ENCODE data around the gene PIAS4. TPM values are rescaled to one million over a fixed set of nuclear protein-coding genes. Genes with fewer than 3 reads are reported as not detected.

The PIAS4 gene
- total and polyA plus RNA-seq, 2 experiments from 2014 or later: 9.6 to 35.4 TPM

GRCh38 chr19:4054441-4055208 is 47.1 kb downstream of the PIAS4 start:
- no peak overlapping the region for H3K27ac ChIP-seq
- H3K36me3 ChIP-seq: peaks cover 15% of the 10 kb centered on the region
- no peak for TF ChIP-seq CTCF (IDR thresholded peaks at IDR 0.05; ENCODE audit: low read depth, low read length)
- H3K4me1 ChIP-seq (ENCODE audit: low read depth): no peaks in the 10 kb centered on the region
- no peak for DNase-seq (ENCODE audit: low read depth in 1 of 2, low spot score in 1 of 2)
- H3K27me3 ChIP-seq: no peaks in the 10 kb centered on the region
- H3K4me3 ChIP-seq: no peak overlapping the region
- H3K9me3 ChIP-seq (ENCODE audit: low read depth): no peaks in the 10 kb centered on the region

DNA sequence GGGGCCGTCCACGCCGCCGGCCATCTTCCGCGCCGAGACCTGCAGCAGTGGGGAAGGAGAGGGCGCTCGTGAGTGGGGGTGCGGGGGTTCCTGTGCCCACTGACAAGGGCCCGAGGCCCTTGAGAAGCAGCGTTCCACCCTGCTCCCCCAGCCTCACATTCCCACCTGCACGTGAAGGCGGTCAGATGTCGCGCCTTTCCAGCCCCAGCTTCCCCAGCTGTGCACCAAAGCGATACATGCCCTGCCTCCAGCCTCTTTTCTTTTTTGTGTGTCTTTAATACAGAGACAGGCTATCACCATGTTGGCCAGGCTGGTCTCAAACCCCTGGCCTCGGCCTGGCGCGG is 47.6 kb downstream of the PIAS4 start:
- H3K36me3 ChIP-seq: peaks cover 15% of the 10 kb centered on the region
- H3K27ac ChIP-seq: no peak overlapping the region
- no peaks in the 10 kb centered on the region for H3K4me1 ChIP-seq (ENCODE audit: low read depth)
- H3K4me3 ChIP-seq: no peak overlapping the region
- no peak for TF ChIP-seq CTCF (IDR thresholded peaks at IDR 0.05; ENCODE audit: low read depth, low read length)
- no peaks in the 10 kb centered on the region for H3K27me3 ChIP-seq
- DNase-seq (ENCODE audit: low read depth in 1 of 2, low spot score in 1 of 2): no peak
- no peaks in the 10 kb centered on the region for H3K9me3 ChIP-seq (ENCODE audit: low read depth)

DNA sequence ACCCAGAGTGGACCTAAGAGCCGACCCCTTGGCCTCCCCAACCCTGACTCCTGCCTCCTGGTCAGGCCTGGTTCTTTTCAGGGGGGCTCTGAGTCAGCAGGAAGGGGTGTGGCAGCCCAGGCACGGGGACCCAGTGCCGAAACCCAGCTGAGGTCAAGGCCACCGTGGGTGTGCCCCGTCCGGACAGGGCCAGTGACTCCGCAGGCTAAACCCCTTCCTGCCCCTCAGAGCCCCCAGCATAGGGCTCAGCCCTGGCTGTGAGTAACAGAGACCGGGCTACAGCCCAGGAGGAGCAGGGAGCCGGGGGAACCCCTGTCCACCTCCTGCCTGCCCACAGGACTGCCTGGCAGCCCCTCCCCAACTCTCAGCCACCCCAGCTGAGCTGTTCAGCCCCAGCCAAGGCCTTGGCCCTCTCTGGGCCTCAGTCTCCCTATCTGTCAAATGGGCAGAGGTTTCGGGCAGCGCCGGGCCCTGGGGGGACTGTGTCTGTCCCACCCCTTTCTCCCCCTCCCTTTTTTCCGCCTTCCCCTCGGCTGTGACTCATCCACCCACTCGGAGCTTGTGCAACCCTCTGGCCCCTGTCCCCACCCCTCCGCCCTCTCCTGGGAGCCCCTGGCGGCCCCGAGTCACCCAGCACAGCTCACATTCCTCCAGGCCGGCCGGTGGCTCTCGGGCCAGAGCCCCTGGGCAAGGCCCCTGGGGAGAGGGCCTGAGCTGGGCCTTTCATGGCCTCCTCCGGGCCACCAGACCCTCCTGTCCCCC is 50.6 kb downstream of the PIAS4 start:
- peak; percentile 29 for TF ChIP-seq CTCF (IDR thresholded peaks at IDR 0.05; ENCODE audit: low read depth, low read length)
- H3K36me3 ChIP-seq: peaks cover 14% of the 10 kb centered on the region
- no peaks in the 10 kb centered on the region for H3K9me3 ChIP-seq (ENCODE audit: low read depth)
- no peaks in the 10 kb centered on the region for H3K27me3 ChIP-seq
- no peak overlapping the region for H3K4me3 ChIP-seq
- peak overlapping the region; percentile 73 for H3K27ac ChIP-seq
- peak in 1 of 2 donors; percentile 89 for DNase-seq (ENCODE audit: low read depth in 1 of 2, low spot score in 1 of 2)
- H3K4me1 ChIP-seq (ENCODE audit: low read depth): no peaks in the 10 kb centered on the region

- Histone ChIP-seq H3K4me3 (no peak overlapping the region), H3K36me3 (peaks cover 7% of the 10 kb centered on the region), H3K27me3 (no peaks in the 10 kb centered on the region), H3K27ac (peak overlapping the region; percentile 73), H3K9me3 (ENCODE audit: low read depth) (no peaks in the 10 kb centered on the region), H3K4me1 (ENCODE audit: low read depth) (no peaks in the 10 kb centered on the region)
- TF ChIP-seq CTCF (IDR thresholded peaks at IDR 0.05; ENCODE audit: low read depth, low read length): no peak
- DNase-seq (ENCODE audit: low read depth in 1 of 2, low spot score in 1 of 2): no peak
These were observed 51.3 kb downstream of the PIAS4 start for GRCh38 chr19:4058693-4059452.

- Histone ChIP-seq H3K9me3 (ENCODE audit: low read depth) (no peaks in the 10 kb centered on the region), H3K27me3 (no peaks in the 10 kb centered on the region), H3K36me3 (peaks cover 6% of the 10 kb centered on the region), H3K27ac (peak overlapping the region; percentile 73), H3K4me1 (ENCODE audit: low read depth) (peaks cover 3% of the 10 kb centered on the region), H3K4me3 (no peak overlapping the region)
- no peak for DNase-seq (ENCODE audit: low read depth in 1 of 2, low spot score in 1 of 2)
- no peak for TF ChIP-seq CTCF (IDR thresholded peaks at IDR 0.05; ENCODE audit: low read depth, low read length)
These were observed 51.9 kb downstream of the PIAS4 start for GRCh38 chr19:4059453-4059871.

Measured in cardiac muscle cell (in vitro differentiated cells and primary cell).